Prostate gland (tissue), 2 donors: ENCODE measurements around the gene LIX1L. TPM values are rescaled to one million over a fixed set of nuclear protein-coding genes. Genes with fewer than 3 reads are reported as not detected.

Experiments used
- DNase-seq: peaks from one replicate; pipeline ENCODE4 v3.0.0-alpha.2; 2019; ENCODE audit warnings: low spot score
- H3K27ac ChIP-seq, 2 donors: fragments of 200-600 bp; sonication (generic); 2 replicates each; pipeline ENCODE4 v1.5.1; 2017 to 2019
- H3K27me3 ChIP-seq: fragments of 200-600 bp; sonication (generic); replicated peaks from 2 replicates; pipeline ENCODE4 v1.5.1; 2019; ENCODE audit not compliant: insufficient read depth
- H3K36me3 ChIP-seq, 2 donors: fragments of 200-600 bp; sonication (generic); 1 replicate in 1 of 2; 2 replicates in 1 of 2; pipeline versions ENCODE4 v1.5.1 to v1.8.1; 2017 to 2019
- H3K4me1 ChIP-seq: fragments of 200-600 bp; sonication (generic); replicated peaks from 2 replicates; pipeline ENCODE4 v1.5.1; 2019
- H3K4me3 ChIP-seq, 2 donors: fragments of 200-600 bp; sonication (generic); 2 replicates each; pipeline ENCODE4 v1.5.1; 2017 to 2019
- H3K9me3 ChIP-seq: fragments of 200-600 bp; sonication (generic); 2 replicates; pipeline ENCODE4 v1.5.1; 2017
- CTCF ChIP-seq, 4 experiments: fragments of 200-600 bp in 2 of 4; fragments of 450-650 bp in 2 of 4; sonication (generic) in 2 of 4; IDR thresholded peaks; 1 replicate in 3 of 4; 2 replicates in 1 of 4; pipeline ENCODE4 v1.5.1; 2016 to 2019; ENCODE audit warnings: antibody characterized with exemption in 4 of 4, mild to moderate bottlenecking in 2 of 4, moderate library complexity in 2 of 4
- POLR2A ChIP-seq: fragments of 450-650 bp; IDR thresholded peaks from one replicate; pipeline ENCODE4 v1.6.1; 2016; ENCODE audit warnings: antibody characterized with exemption, mild to moderate bottlenecking
- POLR2AphosphoS5 ChIP-seq: sonication (generic); formaldehyde crosslinking; IDR thresholded peaks from one replicate; pipeline ENCODE4 v1.6.1; 2017; ENCODE audit warnings: antibody characterized with exemption
- WGBS: methylation state at CpG from one replicate; pipeline ENCODE4 v1.1.5; 2018; 5-methylcytosine and 5-hydroxymethylcytosine counted together
- intact Hi-C: fragments of 100-400 bp; cut with DNase I; formaldehyde crosslinking; loops from one replicate; pipeline ENCODE4 v1.14.2; 2022
- total RNA-seq, 2 donors: library from RNA; depleted of rRNA; stranded (reverse); fragments of >200 nt; gene quantifications; one replicate each; pipeline ENCODE4 v1.1.0, GENCODE V29; 2016

LIX1L gene
- total RNA-seq, 2 donors from 2014 or later = 30.0 to 31.8 TPM

- Histone ChIP-seq H3K4me1 (peaks cover 6% of the 10 kb centered on the region), H3K36me3 (peaks cover 18 to 25% of the 10 kb centered on the region in 2 donors)
- intact Hi-C loops = no loop called here
These were observed 36.7 kb upstream of the LIX1L start for GRCh38 chr1:145994391-145995120.

GRCh38 chr1:145993618-145994390 lies 36.0 kb upstream of the LIX1L start:
- TF ChIP-seq POLR2A = no peak
- peak; percentile 33 for TF ChIP-seq POLR2AphosphoS5
- H3K27me3 ChIP-seq = no peaks in the 10 kb centered on the region
- DNase-seq = no peak
- peaks cover 18 to 25% of the 10 kb centered on the region in 2 donors for H3K36me3 ChIP-seq
- H3K9me3 ChIP-seq = no peaks in the 10 kb centered on the region
- H3K4me1 ChIP-seq = peaks cover 6% of the 10 kb centered on the region
- WGBS = 45% methylated on average over 6 of the region's 6 CpGs
- intact Hi-C loops = no loop called here
- peak overlapping the region; percentile 96 to 97 for H3K27ac ChIP-seq
- H3K4me3 ChIP-seq = peak overlapping the region; percentile 48 to 64

More at GRCh38 chr1:145994391-145995120, 36.7 kb upstream of the LIX1L start:
- Histone ChIP-seq H3K9me3 (no peaks in the 10 kb centered on the region), H3K27me3 (no peaks in the 10 kb centered on the region), H3K27ac (peak overlapping the region; percentile 96 to 97), H3K4me3 (peak overlapping the region; percentile 48 to 64)
- WGBS = 35% methylated on average over 10 of the region's 10 CpGs
- no peak for DNase-seq
- TF ChIP-seq POLR2A (no peak), POLR2AphosphoS5 (no peak), CTCF (IDR thresholded peaks at IDR 0.05) (no peak)

- H3K4me1 ChIP-seq = no peaks in the 10 kb centered on the region
- 66% methylated on average over 5 of the region's 5 CpGs for WGBS
- intact Hi-C loops = no loop called here
These were observed 35.3 kb upstream of the LIX1L start for GRCh38 chr1:145992958-145993617.

GRCh38 chr1:145992502-145992936 lies 34.7 kb upstream of the LIX1L start:
- TF ChIP-seq CTCF (IDR thresholded peaks at IDR 0.05) = no peak
- TF ChIP-seq POLR2A = no peak
- no peak for TF ChIP-seq POLR2AphosphoS5
- DNase-seq = no peak
- intact Hi-C loops = no loop called here
- Histone ChIP-seq H3K9me3 (no peaks in the 10 kb centered on the region), H3K4me1 (no peaks in the 10 kb centered on the region), H3K36me3 (peaks cover 18 to 25% of the 10 kb centered on the region in 2 donors), H3K27ac (peak overlapping the region; percentile 96 to 97), H3K27me3 (no peaks in the 10 kb centered on the region), H3K4me3 (peak overlapping the region; percentile 48 to 64)
- 57% methylated on average over 1 of the region's 1 CpG for WGBS

More at GRCh38 chr1:145992958-145993617, 35.3 kb upstream of the LIX1L start:
- H3K9me3 ChIP-seq = no peaks in the 10 kb centered on the region
- H3K27ac ChIP-seq = peak overlapping the region; percentile 96 to 97
- TF ChIP-seq CTCF (IDR thresholded peaks at IDR 0.05) = no peak
- TF ChIP-seq POLR2AphosphoS5 = no peak
- TF ChIP-seq POLR2A = no peak
- peaks cover 18 to 25% of the 10 kb centered on the region in 2 donors for H3K36me3 ChIP-seq
- DNase-seq = no peak
- H3K27me3 ChIP-seq = no peaks in the 10 kb centered on the region
- peak overlapping the region; percentile 48 to 64 for H3K4me3 ChIP-seq
